ENCODE results near the gene SUGCT. TPM values are rescaled to one million over a fixed set of nuclear protein-coding genes. Genes with fewer than 3 reads are reported as not detected.

SUGCT gene
- total and polyA plus RNA-seq, 5 donors from 2014 or later: 0.52 to 3.1 (median 1.5) TPM; not detected in 1

- DNase-seq: no peak
These were observed 661.9 kb downstream of the SUGCT start for GRCh38 chr7:40796723-40797122.

GRCh38 chr7:40798613-40799012 is 663.8 kb downstream of the SUGCT start:
- H3K4me3 ChIP-seq (ENCODE audit: low read depth, low read length): no peak overlapping the region
- Mint-ChIP-seq H3K36me3 (no peaks in the 10 kb centered on the region), H3K9me3 (peaks cover 0 to 5% (median 2%) of the 10 kb centered on the region in 7 donors), H3K27me3 (no peaks in the 10 kb centered on the region), H3K27ac (no peak overlapping the region), H3K4me3 (no peak overlapping the region), H3K4me1 (no peaks in the 10 kb centered on the region)
- H3K27me3 ChIP-seq (ENCODE audit: control insufficient read depth, insufficient read depth, low read length): no peaks in the 10 kb centered on the region
- no peaks in the 10 kb centered on the region for H3K36me3 ChIP-seq (ENCODE audit: control insufficient read depth, insufficient read depth, low read length)
- no peaks in the 10 kb centered on the region for H3K9me3 ChIP-seq (ENCODE audit: control insufficient read depth in 2 of 2, low read length in 2 of 2)
- ATAC-seq (ENCODE audit: low read depth in 2 of 2) (no peak), DNase-seq (no peak)
- no peak overlapping the region for H3K27ac ChIP-seq (ENCODE audit: insufficient read depth, low read length, poor library complexity, severe bottlenecking)
- no peaks in the 10 kb centered on the region for H3K4me1 ChIP-seq (ENCODE audit: control insufficient read depth, insufficient read depth, low read length, poor library complexity, severe bottlenecking)

More at GRCh38 chr7:40796723-40797122, 661.9 kb downstream of the SUGCT start:
- Mint-ChIP-seq H3K27ac (no peak overlapping the region), H3K36me3 (no peaks in the 10 kb centered on the region), H3K4me1 (no peaks in the 10 kb centered on the region), H3K4me3 (no peak overlapping the region), H3K9me3 (peaks cover 0 to 5% (median 2%) of the 10 kb centered on the region in 7 donors), H3K27me3 (no peaks in the 10 kb centered on the region)
- Histone ChIP-seq H3K4me3 (ENCODE audit: low read depth, low read length) (no peak overlapping the region), H3K9me3 (ENCODE audit: control insufficient read depth in 2 of 2, low read length in 2 of 2) (no peaks in the 10 kb centered on the region), H3K27me3 (ENCODE audit: control insufficient read depth, insufficient read depth, low read length) (no peaks in the 10 kb centered on the region), H3K36me3 (ENCODE audit: control insufficient read depth, insufficient read depth, low read length) (no peaks in the 10 kb centered on the region), H3K27ac (ENCODE audit: insufficient read depth, low read length, poor library complexity, severe bottlenecking) (no peak overlapping the region), H3K4me1 (ENCODE audit: control insufficient read depth, insufficient read depth, low read length, poor library complexity, severe bottlenecking) (no peaks in the 10 kb centered on the region)
- ATAC-seq (ENCODE audit: low read depth in 2 of 2): no peak

- Histone ChIP-seq H3K4me1 (ENCODE audit: control insufficient read depth, insufficient read depth, low read length, poor library complexity, severe bottlenecking) (no peaks in the 10 kb centered on the region), H3K27ac (ENCODE audit: insufficient read depth, low read length, poor library complexity, severe bottlenecking) (no peak overlapping the region), H3K9me3 (ENCODE audit: control insufficient read depth in 2 of 2, low read length in 2 of 2) (no peaks in the 10 kb centered on the region), H3K27me3 (ENCODE audit: control insufficient read depth, insufficient read depth, low read length) (no peaks in the 10 kb centered on the region), H3K36me3 (ENCODE audit: control insufficient read depth, insufficient read depth, low read length) (no peaks in the 10 kb centered on the region), H3K4me3 (ENCODE audit: low read depth, low read length) (no peak overlapping the region)
- no peaks in the 10 kb centered on the region for H3K4me1 Mint-ChIP-seq
- ATAC-seq (ENCODE audit: low read depth in 2 of 2) (no peak), DNase-seq (no peak)
- H3K36me3 Mint-ChIP-seq: no peaks in the 10 kb centered on the region
- peaks cover 0 to 5% (median 2%) of the 10 kb centered on the region in 7 donors for H3K9me3 Mint-ChIP-seq
- H3K4me3 Mint-ChIP-seq: no peak overlapping the region
- H3K27ac Mint-ChIP-seq: no peak overlapping the region
- no peaks in the 10 kb centered on the region for H3K27me3 Mint-ChIP-seq
These were observed 664.9 kb downstream of the SUGCT start for GRCh38 chr7:40799493-40800403.

- Histone ChIP-seq H3K27ac (ENCODE audit: insufficient read depth, low read length, poor library complexity, severe bottlenecking) (no peak overlapping the region), H3K4me3 (ENCODE audit: low read depth, low read length) (no peak overlapping the region), H3K36me3 (ENCODE audit: control insufficient read depth, insufficient read depth, low read length) (no peaks in the 10 kb centered on the region), H3K27me3 (ENCODE audit: control insufficient read depth, insufficient read depth, low read length) (no peaks in the 10 kb centered on the region), H3K9me3 (ENCODE audit: control insufficient read depth in 2 of 2, low read length in 2 of 2) (no peaks in the 10 kb centered on the region), H3K4me1 (ENCODE audit: control insufficient read depth, insufficient read depth, low read length, poor library complexity, severe bottlenecking) (no peaks in the 10 kb centered on the region)
- DNase-seq: no peak
- no peaks in the 10 kb centered on the region for H3K36me3 Mint-ChIP-seq
- peaks cover 0 to 5% (median 2%) of the 10 kb centered on the region in 7 donors for H3K9me3 Mint-ChIP-seq
- ATAC-seq (ENCODE audit: low read depth in 2 of 2): no peak
- H3K4me3 Mint-ChIP-seq: no peak overlapping the region
- H3K27ac Mint-ChIP-seq: no peak overlapping the region
- H3K27me3 Mint-ChIP-seq: no peaks in the 10 kb centered on the region
- H3K4me1 Mint-ChIP-seq: no peaks in the 10 kb centered on the region
These were observed 666.0 kb downstream of the SUGCT start for GRCh38 chr7:40800771-40801170.

GRCh38 chr7:40802497-40802896 is 667.7 kb downstream of the SUGCT start:
- H3K4me1 Mint-ChIP-seq: no peaks in the 10 kb centered on the region
- H3K36me3 ChIP-seq (ENCODE audit: control insufficient read depth, insufficient read depth, low read length): no peaks in the 10 kb centered on the region
- no peak overlapping the region for H3K27ac Mint-ChIP-seq
- no peaks in the 10 kb centered on the region for H3K27me3 Mint-ChIP-seq
- H3K4me3 Mint-ChIP-seq: no peak overlapping the region
- H3K27me3 ChIP-seq (ENCODE audit: control insufficient read depth, insufficient read depth, low read length): no peaks in the 10 kb centered on the region
- ATAC-seq (ENCODE audit: low read depth in 2 of 2): no peak
- H3K27ac ChIP-seq (ENCODE audit: insufficient read depth, low read length, poor library complexity, severe bottlenecking): no peak overlapping the region
- H3K9me3 Mint-ChIP-seq: peaks cover 0 to 3% (median 1%) of the 10 kb centered on the region in 7 donors
- H3K36me3 Mint-ChIP-seq: no peaks in the 10 kb centered on the region
- H3K4me1 ChIP-seq (ENCODE audit: control insufficient read depth, insufficient read depth, low read length, poor library complexity, severe bottlenecking): no peaks in the 10 kb centered on the region
- no peaks in the 10 kb centered on the region for H3K9me3 ChIP-seq (ENCODE audit: control insufficient read depth in 2 of 2, low read length in 2 of 2)
- DNase-seq: no peak
- no peak overlapping the region for H3K4me3 ChIP-seq (ENCODE audit: low read depth, low read length)

- Mint-ChIP-seq H3K27me3 (no peaks in the 10 kb centered on the region), H3K27ac (no peak overlapping the region), H3K36me3 (no peaks in the 10 kb centered on the region), H3K9me3 (peaks cover 0 to 3% (median 1%) of the 10 kb centered on the region in 7 donors), H3K4me1 (no peaks in the 10 kb centered on the region), H3K4me3 (no peak overlapping the region)
- no peaks in the 10 kb centered on the region for H3K36me3 ChIP-seq (ENCODE audit: control insufficient read depth, insufficient read depth, low read length)
- no peak overlapping the region for H3K4me3 ChIP-seq (ENCODE audit: low read depth, low read length)
- no peaks in the 10 kb centered on the region for H3K4me1 ChIP-seq (ENCODE audit: control insufficient read depth, insufficient read depth, low read length, poor library complexity, severe bottlenecking)
- no peaks in the 10 kb centered on the region for H3K9me3 ChIP-seq (ENCODE audit: control insufficient read depth in 2 of 2, low read length in 2 of 2)
- H3K27ac ChIP-seq (ENCODE audit: insufficient read depth, low read length, poor library complexity, severe bottlenecking): no peak overlapping the region
- H3K27me3 ChIP-seq (ENCODE audit: control insufficient read depth, insufficient read depth, low read length): no peaks in the 10 kb centered on the region
- ATAC-seq (ENCODE audit: low read depth in 2 of 2) (no peak), DNase-seq (no peak)
These were observed 669.8 kb downstream of the SUGCT start for GRCh38 chr7:40804477-40805215.

- Mint-ChIP-seq H3K36me3 (no peaks in the 10 kb centered on the region), H3K4me3 (no peak overlapping the region), H3K4me1 (no peaks in the 10 kb centered on the region), H3K27ac (no peak overlapping the region), H3K9me3 (peaks cover 0 to 7% (median 2%) of the 10 kb centered on the region in 7 donors), H3K27me3 (no peaks in the 10 kb centered on the region)
- DNase-seq: no peak
- H3K4me1 ChIP-seq (ENCODE audit: control insufficient read depth, insufficient read depth, low read length, poor library complexity, severe bottlenecking): no peaks in the 10 kb centered on the region
- ATAC-seq (ENCODE audit: low read depth in 2 of 2): no peak
- H3K4me3 ChIP-seq (ENCODE audit: low read depth, low read length): no peak overlapping the region
- no peaks in the 10 kb centered on the region for H3K9me3 ChIP-seq (ENCODE audit: control insufficient read depth in 2 of 2, low read length in 2 of 2)
- H3K36me3 ChIP-seq (ENCODE audit: control insufficient read depth, insufficient read depth, low read length): no peaks in the 10 kb centered on the region
- no peak overlapping the region for H3K27ac ChIP-seq (ENCODE audit: insufficient read depth, low read length, poor library complexity, severe bottlenecking)
- no peaks in the 10 kb centered on the region for H3K27me3 ChIP-seq (ENCODE audit: control insufficient read depth, insufficient read depth, low read length)
These were observed 670.6 kb downstream of the SUGCT start for GRCh38 chr7:40805361-40805760.

Measured in CD4-positive, CD25-positive, alpha-beta regulatory T cell (primary cell).